HFFc6 (cell line): Measurements from ENCODE around the gene ZNF275. TPM values are rescaled to one million over a fixed set of nuclear protein-coding genes. Genes with fewer than 3 reads are reported as not detected.
"Not testable (repeated sequence)": the region's sequence is repeated elsewhere in the genome, so short reads cannot be mapped to it uniquely, and the experiment has no call there.

ENCODE experiments used
- DNase-seq: peaks from one replicate; pipeline ENCODE4 v3.0.0-alpha.2; 2018
- H3K27ac Mint-ChIP-seq: 2 replicates; pipeline ENCODE4 v1.8.0; 2020; ENCODE audit warnings: mild to moderate bottlenecking, mixed read lengths
- H3K27me3 Mint-ChIP-seq: 2 replicates; pipeline ENCODE4 v1.8.0; 2021; ENCODE audit warnings: mild to moderate bottlenecking, moderate library complexity, mixed read lengths; ENCODE audit not compliant: insufficient read depth
- H3K36me3 Mint-ChIP-seq: 2 replicates; pipeline ENCODE4 v1.8.0; 2021; ENCODE audit warnings: low read depth, mixed read lengths
- H3K4me1 Mint-ChIP-seq: 2 replicates; pipeline ENCODE4 v1.8.0; 2020; ENCODE audit warnings: low read depth, mixed read lengths
- H3K4me3 Mint-ChIP-seq: 2 replicates; pipeline ENCODE4 v1.8.0; 2020; ENCODE audit warnings: mild to moderate bottlenecking, moderate library complexity, mixed read lengths
- H3K9me3 Mint-ChIP-seq: 2 replicates; pipeline ENCODE4 v1.8.0; 2020; ENCODE audit warnings: mild to moderate bottlenecking, mixed read lengths
- total RNA-seq, 6 experiments: library from RNA; stranded (reverse); fragmentation: NEBNext Ultra II Directional; extraction: Animal tissue kit (Norgen Biotek cat#: 25700); gene quantifications; 2 replicates in 1 of 6; 3 replicates in 5 of 6; pipeline ENCODE4 v1.2.3, GENCODE V29; 2021
- TF ChIP-seq, protein P1 (sequence below): fragments of 200-600 bp; sonication (generic); IDR thresholded peaks from 2 replicates; pipeline ENCODE4 v1.5.0; 2021; ENCODE audit warnings: antibody characterized with exemption, mild to moderate bottlenecking

Gene ZNF275
- total RNA-seq, 6 experiments from 2014 or later = 10.5 to 14.2 (median 12.5) TPM

DNA sequence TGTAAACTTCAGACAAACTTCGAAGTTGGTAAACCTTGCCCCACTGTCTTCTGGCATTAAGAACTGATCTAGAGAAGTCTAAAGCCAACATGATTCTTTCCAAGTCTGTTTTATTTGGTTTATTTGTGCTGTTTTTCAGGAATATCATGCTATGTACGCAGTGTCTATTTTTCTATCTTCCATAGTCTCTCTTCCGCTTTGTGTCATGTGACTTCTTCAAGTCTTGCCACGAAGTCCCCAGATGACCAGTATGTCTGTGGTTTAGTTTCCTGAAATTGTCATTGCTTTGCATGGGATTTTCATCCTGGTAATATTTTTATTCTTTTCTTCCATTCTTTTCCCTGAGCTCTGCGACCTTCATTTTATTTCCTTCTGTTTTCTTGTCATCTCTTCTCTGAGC lies 52.1 kb downstream of the ZNF275 start:
- H3K4me3 Mint-ChIP-seq = no peak overlapping the region
- no peaks in the 10 kb centered on the region for H3K4me1 Mint-ChIP-seq
- TF ChIP-seq, protein P1, sequence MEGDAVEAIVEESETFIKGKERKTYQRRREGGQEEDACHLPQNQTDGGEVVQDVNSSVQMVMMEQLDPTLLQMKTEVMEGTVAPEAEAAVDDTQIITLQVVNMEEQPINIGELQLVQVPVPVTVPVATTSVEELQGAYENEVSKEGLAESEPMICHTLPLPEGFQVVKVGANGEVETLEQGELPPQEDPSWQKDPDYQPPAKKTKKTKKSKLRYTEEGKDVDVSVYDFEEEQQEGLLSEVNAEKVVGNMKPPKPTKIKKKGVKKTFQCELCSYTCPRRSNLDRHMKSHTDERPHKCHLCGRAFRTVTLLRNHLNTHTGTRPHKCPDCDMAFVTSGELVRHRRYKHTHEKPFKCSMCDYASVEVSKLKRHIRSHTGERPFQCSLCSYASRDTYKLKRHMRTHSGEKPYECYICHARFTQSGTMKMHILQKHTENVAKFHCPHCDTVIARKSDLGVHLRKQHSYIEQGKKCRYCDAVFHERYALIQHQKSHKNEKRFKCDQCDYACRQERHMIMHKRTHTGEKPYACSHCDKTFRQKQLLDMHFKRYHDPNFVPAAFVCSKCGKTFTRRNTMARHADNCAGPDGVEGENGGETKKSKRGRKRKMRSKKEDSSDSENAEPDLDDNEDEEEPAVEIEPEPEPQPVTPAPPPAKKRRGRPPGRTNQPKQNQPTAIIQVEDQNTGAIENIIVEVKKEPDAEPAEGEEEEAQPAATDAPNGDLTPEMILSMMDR = no peak
- no peaks in the 10 kb centered on the region for H3K9me3 Mint-ChIP-seq
- no peak for DNase-seq
- no peaks in the 10 kb centered on the region for H3K36me3 Mint-ChIP-seq
- peaks cover 7% of the 10 kb centered on the region; the same call in 1 of the 2 replicates for H3K27me3 Mint-ChIP-seq
- H3K27ac Mint-ChIP-seq = no peak overlapping the region

DNA sequence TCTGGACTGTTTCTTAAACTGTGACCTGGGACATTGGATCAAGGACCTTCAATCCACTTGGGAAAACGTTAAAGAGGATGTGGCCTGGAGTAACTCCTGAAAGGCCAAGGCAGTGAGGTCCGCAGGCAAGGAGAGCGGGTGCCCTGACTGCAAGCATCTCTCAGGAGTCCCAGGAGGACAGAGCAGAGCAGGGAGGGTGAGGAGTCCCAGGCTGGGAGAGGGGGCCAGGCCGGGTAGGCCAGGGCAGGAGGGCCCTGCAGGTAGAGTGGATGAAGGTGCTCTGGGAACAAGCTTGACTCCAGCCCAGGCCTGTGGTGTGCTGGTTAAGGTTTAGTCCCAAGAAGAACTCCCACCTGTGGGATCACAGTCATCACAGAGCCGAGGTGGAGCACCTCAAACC lies 53.4 kb downstream of the ZNF275 start:
- H3K36me3 Mint-ChIP-seq = no peaks in the 10 kb centered on the region
- peaks cover 6% of the 10 kb centered on the region; the same call in 1 of the 2 replicates for H3K27me3 Mint-ChIP-seq
- H3K4me1 Mint-ChIP-seq = no peaks in the 10 kb centered on the region
- no peaks in the 10 kb centered on the region for H3K9me3 Mint-ChIP-seq
- DNase-seq = no peak
- TF ChIP-seq, protein P1 = no peak
- no peak overlapping the region for H3K4me3 Mint-ChIP-seq
- no peak overlapping the region for H3K27ac Mint-ChIP-seq

DNA sequence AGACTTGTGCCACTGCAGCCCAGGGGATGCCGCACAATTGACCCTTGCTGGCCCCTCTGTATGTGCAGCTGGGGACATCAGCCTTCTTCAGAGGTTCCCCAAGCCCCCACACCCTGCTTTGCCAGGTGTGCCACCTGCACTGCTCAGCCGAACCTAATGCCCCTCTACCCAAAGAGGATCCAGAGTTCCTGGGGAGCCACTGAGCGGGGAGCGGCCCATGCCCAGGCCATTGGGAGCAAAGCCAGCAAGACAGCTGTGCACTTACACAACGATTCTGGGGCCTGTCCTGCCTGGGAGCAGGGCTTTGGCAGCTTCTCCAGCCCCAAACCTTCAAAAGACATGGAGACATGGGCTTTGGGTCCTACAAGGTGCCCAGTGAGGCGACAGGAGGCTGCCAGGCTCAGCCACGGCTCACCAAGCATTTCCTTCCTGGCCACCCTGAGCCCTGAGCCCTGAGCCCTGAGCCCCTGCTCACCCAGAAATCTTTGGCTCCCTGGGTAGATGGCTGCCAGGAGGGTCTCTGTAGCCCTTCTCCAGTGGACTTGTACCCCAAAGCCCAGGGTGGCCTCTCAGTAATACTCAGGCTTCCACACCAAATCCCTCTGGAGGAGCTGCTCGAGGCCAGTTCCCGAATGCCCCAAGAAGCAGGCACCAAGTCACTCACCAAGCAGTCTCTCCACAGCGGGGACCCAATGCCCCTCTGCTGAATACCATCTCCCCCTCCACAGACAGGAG lies 54.2 kb downstream of the ZNF275 start:
- H3K27me3 Mint-ChIP-seq = peaks cover 6% of the 10 kb centered on the region
- no peaks in the 10 kb centered on the region for H3K4me1 Mint-ChIP-seq
- no peaks in the 10 kb centered on the region for H3K36me3 Mint-ChIP-seq
- no peak overlapping the region for H3K27ac Mint-ChIP-seq
- TF ChIP-seq, protein P1 = no peak
- DNase-seq = no peak
- H3K9me3 Mint-ChIP-seq = no peaks in the 10 kb centered on the region
- no peak overlapping the region for H3K4me3 Mint-ChIP-seq

DNA sequence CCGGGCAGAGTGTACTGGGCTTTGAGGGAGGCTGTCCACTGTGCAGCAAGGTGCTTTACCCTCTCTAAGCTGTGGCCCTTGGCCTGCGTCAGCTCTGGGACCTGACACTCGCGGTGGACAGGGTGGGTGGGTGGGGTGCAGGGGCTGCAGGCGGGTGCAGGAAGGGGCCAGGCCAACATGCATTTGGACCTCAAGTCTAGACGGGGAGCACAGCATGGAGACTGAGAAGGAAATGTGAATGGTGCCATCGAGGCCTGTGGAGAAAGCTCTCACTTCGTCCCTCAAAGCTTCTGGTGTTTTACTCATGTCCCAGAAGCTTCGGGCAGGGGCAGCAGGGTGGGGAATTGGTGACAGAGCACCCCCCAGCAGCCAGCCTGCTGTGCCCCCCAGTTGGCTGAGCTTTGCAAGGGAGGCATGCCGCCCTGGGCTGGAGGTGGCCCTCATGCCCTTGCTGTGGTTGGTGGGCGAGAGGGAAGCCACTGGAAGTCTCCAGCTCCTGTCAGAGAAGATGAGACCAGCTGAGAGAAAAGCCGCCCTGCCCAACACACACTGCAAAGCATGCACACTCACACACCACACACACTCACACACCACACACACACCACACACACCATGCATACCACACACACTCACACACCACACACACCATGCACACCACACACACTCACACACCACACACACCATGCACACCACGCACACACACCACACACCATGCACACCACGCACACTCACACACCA lies 54.9 kb downstream of the ZNF275 start:
- Mint-ChIP-seq H3K4me1 (no peaks in the 10 kb centered on the region), H3K4me3 (no peak overlapping the region), H3K36me3 (no peaks in the 10 kb centered on the region), H3K27ac (no peak overlapping the region), H3K27me3 (peaks cover 6% of the 10 kb centered on the region), H3K9me3 (no peaks in the 10 kb centered on the region)
- DNase-seq = no peak
- TF ChIP-seq, protein P1 = no peak

DNA sequence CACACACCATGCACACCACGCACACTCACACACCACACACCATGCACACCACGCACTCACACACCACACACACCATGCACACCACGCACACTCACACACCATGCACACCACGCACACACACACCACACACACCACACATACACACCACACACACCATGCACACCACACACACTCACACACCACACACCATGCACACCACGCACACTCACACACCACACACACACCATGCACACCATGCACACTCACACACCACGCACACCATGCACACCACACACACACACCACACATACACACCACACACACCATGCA lies 55.5 kb downstream of the ZNF275 start:
- not testable (repeated sequence) for H3K4me1 Mint-ChIP-seq

DNA sequence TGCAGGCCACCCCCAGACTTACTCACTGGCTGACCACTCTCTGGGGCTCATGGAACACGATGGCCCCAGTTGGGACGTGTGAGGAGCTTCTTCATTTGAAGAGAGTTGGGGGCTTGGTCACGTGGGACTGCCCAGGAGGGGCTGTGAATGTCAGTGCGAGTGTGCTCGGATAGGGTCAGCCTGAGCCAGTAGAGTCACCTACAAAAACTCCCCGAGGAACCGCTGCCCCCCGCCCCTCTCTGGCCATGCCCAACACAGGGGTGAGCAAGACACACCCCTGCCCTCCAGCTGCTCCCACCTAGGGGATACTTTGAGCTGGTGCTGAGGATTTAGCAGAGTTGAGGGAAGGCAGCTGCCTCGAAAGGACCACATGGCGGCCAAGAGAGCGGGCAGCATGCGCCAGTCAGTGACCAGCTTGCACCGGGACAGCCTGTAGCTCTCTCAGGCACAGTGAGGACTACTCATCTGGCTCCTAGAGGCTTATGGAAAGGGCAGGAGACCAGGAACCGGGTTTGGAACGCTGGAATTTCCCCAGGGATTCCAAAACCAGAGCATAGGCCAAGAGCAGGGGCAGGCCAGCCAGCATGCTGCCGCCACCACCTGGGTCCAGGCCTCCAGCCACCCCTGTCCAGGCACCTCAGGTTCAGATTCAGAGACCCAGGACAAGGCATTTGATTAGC lies 58.8 kb downstream of the ZNF275 start:
- H3K27ac Mint-ChIP-seq = no peak overlapping the region
- no peaks in the 10 kb centered on the region for H3K4me1 Mint-ChIP-seq
- no peaks in the 10 kb centered on the region for H3K9me3 Mint-ChIP-seq
- TF ChIP-seq, protein P1 = no peak
- no peaks in the 10 kb centered on the region for H3K36me3 Mint-ChIP-seq
- no peak overlapping the region for H3K4me3 Mint-ChIP-seq
- peaks cover 2% of the 10 kb centered on the region for H3K27me3 Mint-ChIP-seq
- DNase-seq = no peak

More for the DNA sequence above, 55.5 kb downstream of the ZNF275 start:
- DNase-seq, H3K27ac Mint-ChIP-seq, H3K36me3 Mint-ChIP-seq, H3K9me3 Mint-ChIP-seq, H3K4me3 Mint-ChIP-seq, H3K27me3 Mint-ChIP-seq: not testable (repeated sequence)
